Measurements from ENCODE around the gene KSR2. TPM values are rescaled to one million over a fixed set of nuclear protein-coding genes. Genes with fewer than 3 reads are reported as not detected.

The KSR2 gene
- total and polyA plus RNA-seq, 7 donors, result under 0.01 to 1.1 (median 0.41) TPM

DNA sequence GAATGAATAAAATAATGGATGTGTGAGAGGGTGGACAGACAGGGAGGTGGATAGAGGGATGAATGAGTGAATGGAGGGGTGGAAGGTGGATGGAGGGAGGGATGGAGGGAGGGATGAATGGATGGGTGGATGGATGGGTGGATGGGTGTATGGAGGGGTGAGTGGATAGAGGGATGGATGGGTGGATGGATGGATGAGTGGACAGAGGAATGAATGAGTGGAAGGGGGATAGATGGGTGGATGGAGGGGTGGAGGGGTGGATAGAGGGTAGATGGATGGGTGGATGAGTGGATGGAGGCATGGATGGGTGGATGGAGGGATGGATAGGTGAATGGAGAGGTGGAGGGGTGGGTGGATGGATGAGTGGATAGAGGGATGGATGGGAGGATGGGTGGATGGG is 559.5 kb downstream of the KSR2 start:
- Histone ChIP-seq H3K36me3 (no peaks in the 10 kb centered on the region), H3K9me3 (no peaks in the 10 kb centered on the region), H3K27me3 (no peaks in the 10 kb centered on the region), H3K4me1 (peaks cover 0 to 18% (median 13%) of the 10 kb centered on the region in 4 donors), H3K27ac (no peak overlapping the region), H3K4me3 (no peak overlapping the region)
- intact Hi-C loops (cut with DNase I), result no loop called here
- no peak for DNase-seq
- TF ChIP-seq POLR2AphosphoS5 (IDR thresholded peaks at IDR 0.05), result no peak
- TF ChIP-seq POLR2A (IDR thresholded peaks at IDR 0.05), result no peak
- TF ChIP-seq, protein P1, sequence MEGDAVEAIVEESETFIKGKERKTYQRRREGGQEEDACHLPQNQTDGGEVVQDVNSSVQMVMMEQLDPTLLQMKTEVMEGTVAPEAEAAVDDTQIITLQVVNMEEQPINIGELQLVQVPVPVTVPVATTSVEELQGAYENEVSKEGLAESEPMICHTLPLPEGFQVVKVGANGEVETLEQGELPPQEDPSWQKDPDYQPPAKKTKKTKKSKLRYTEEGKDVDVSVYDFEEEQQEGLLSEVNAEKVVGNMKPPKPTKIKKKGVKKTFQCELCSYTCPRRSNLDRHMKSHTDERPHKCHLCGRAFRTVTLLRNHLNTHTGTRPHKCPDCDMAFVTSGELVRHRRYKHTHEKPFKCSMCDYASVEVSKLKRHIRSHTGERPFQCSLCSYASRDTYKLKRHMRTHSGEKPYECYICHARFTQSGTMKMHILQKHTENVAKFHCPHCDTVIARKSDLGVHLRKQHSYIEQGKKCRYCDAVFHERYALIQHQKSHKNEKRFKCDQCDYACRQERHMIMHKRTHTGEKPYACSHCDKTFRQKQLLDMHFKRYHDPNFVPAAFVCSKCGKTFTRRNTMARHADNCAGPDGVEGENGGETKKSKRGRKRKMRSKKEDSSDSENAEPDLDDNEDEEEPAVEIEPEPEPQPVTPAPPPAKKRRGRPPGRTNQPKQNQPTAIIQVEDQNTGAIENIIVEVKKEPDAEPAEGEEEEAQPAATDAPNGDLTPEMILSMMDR (IDR thresholded peaks at IDR 0.05), result no peak
- no peak for TF ChIP-seq EP300 (IDR thresholded peaks at IDR 0.05)

DNA sequence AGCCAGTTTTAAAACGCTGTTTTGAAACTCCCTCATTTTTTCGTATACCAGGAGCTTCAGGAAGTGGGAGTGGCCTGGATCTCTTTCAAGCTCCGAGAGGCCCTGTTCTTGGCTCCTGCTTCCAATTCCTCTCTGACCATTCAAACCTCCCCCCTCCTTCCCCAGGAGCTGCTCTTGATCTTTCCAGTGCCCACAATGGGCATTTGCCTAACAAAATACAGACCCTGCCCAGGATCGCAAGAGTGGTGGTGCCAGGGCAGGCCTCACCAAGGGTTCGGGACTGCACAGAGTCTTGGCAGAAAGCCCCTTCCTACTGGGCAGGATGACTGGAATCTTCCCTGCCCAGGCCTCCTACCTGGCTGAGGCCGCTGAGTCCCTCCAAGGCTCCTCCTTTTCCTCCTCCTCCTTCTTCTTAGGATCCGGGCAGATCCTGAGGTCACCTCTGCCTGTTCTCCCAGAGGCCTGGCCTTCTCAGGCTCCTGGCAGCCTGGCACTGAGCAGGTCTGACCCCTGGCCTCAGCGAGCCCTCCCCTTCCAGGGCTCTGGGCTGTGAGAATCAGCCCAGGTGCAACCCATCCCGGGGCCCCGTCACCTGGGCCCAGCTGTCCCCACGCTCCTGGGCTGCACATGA is 560.5 kb downstream of the KSR2 start:
- 36 to 43% methylated on average over 11 of the region's 11 CpGs for WGBS, 2 donors
- DNase-seq, result no peak
- TF ChIP-seq POLR2A (IDR thresholded peaks at IDR 0.05) (no peak), POLR2AphosphoS5 (IDR thresholded peaks at IDR 0.05) (no peak), EP300 (IDR thresholded peaks at IDR 0.05) (no peak)
- TF ChIP-seq, protein P1 (IDR thresholded peaks at IDR 0.05), result no peak
- Histone ChIP-seq H3K4me3 (no peak overlapping the region), H3K27ac (peak overlapping the region in 1 of 4 donors; percentile 22), H3K27me3 (no peaks in the 10 kb centered on the region), H3K36me3 (no peaks in the 10 kb centered on the region), H3K4me1 (peaks cover 0 to 18% (median 13%) of the 10 kb centered on the region in 4 donors), H3K9me3 (peaks cover 0 to 3% (median 0%) of the 10 kb centered on the region in 4 donors)
- intact Hi-C loops (cut with DNase I), result no loop called here

DNA sequence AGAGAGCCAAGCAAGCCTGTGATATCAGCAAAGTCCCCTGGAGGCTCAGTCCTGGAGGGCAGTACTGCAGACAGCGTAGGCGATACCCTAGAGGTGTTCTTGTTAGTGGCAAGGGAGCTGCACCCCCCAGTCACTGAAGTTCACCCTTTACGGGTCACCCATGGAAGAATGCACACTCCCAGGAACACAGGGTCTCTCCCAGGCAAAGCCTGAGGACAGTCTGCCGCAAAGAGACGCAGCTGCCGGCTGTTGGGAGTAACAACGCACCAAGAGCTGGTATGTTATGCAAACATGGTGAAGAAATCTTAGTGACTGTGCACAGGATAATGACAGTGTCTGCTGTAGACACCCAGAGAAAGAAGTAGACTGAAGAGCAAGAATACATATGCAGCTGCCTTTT is 563.9 kb downstream of the KSR2 start:
- no peak for DNase-seq
- H3K27ac ChIP-seq, result no peak overlapping the region
- no peaks in the 10 kb centered on the region for H3K36me3 ChIP-seq
- peaks cover 0 to 3% (median 0%) of the 10 kb centered on the region in 4 donors for H3K9me3 ChIP-seq
- WGBS, 2 donors, result 76 to 78% methylated on average over 7 of the region's 7 CpGs
- TF ChIP-seq, protein P1 (IDR thresholded peaks at IDR 0.05), result no peak
- TF ChIP-seq EP300 (IDR thresholded peaks at IDR 0.05) (no peak), POLR2AphosphoS5 (IDR thresholded peaks at IDR 0.05) (no peak), POLR2A (IDR thresholded peaks at IDR 0.05) (no peak)
- peaks cover 0 to 10% (median 8%) of the 10 kb centered on the region in 4 donors for H3K4me1 ChIP-seq
- no peak overlapping the region for H3K4me3 ChIP-seq
- intact Hi-C loops (cut with DNase I), result no loop called here
- H3K27me3 ChIP-seq, result peaks cover 0 to 3% (median 0%) of the 10 kb centered on the region in 3 donors

DNA sequence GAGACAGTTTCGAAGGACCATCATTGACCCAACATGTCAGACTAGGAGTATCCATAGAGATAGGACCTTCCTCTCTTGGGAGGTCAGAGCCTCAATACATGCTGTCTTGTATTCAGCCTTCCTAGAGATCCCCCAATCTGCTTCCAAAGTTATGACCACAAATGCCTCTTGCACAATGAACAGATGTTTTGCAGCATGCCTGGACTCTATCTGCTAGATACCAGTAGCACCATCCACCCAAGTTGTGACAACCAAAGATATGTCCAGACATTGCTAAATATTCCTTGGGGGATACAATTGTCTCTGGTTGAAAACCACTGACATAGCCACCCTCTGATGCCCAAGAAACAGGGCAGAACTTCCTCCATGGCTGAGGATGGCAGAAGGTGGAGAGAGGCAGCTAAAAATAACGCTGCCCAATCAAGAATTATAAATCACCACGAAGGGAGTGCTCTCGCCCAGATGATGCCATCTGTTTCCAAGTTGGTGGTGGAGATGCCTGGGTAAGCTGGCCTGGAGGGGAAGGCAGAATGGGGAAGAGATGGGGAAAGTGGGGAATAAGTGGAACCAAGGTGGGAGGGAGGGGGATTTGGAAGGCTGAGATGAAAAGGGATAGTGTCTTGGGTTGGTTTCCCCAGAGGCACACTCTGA is 564.5 kb downstream of the KSR2 start:
- TF ChIP-seq POLR2AphosphoS5 (IDR thresholded peaks at IDR 0.05), result no peak
- no peak for TF ChIP-seq EP300 (IDR thresholded peaks at IDR 0.05)
- no peak for TF ChIP-seq POLR2A (IDR thresholded peaks at IDR 0.05)
- TF ChIP-seq, protein P1 (IDR thresholded peaks at IDR 0.05), result no peak
- WGBS, 2 donors, result 66 to 78% methylated on average over 4 of the region's 4 CpGs
- Histone ChIP-seq H3K4me1 (peaks cover 0 to 10% (median 8%) of the 10 kb centered on the region in 4 donors), H3K27me3 (peaks cover 0 to 3% (median 0%) of the 10 kb centered on the region in 3 donors), H3K36me3 (no peaks in the 10 kb centered on the region), H3K27ac (no peak overlapping the region), H3K4me3 (no peak overlapping the region), H3K9me3 (peaks cover 0 to 3% (median 0%) of the 10 kb centered on the region in 4 donors)
- intact Hi-C loops (cut with DNase I), result no loop called here
- DNase-seq, result no peak
